ENCODE data around the gene RGL2.

DNA sequence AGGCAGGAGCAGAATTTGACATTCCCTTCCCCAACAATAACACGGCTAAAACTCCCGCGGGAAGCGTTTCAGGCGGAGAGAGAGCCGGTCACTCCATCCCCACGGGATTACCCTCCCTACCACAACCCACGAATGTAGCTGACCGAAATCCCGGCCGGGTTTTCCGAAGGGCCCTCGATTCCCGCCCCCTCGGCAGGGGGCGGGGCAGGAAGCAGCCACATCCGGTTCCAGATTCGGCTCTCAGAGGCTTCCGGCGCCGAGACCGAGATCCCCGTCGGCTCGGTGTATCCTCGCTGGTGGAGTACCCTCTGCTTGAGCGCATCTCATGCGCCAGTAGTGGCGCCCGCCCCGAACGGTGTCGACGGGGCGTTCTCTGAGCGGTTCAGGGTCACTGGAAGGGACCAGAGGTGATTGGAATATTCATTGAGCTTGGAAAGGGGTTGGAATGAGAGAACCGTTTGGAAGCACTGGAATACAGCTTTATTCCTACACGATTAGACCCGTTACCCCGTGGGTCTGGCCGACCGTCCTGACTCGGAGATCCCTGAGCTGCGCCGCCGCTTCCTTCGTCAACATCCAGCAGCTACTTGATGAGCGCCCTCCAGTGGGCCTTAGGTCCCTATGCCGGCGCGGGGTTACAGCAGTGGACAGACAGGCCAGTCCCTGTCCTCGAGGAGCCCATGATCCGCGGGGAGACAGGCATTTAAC is 649 bp upstream of the RGL2 start:
- no peak for TF ChIP-seq ZFX (IDR thresholded peaks at IDR 0.05; ENCODE audit: borderline replicate concordance)
- TF ChIP-seq, protein P1, sequence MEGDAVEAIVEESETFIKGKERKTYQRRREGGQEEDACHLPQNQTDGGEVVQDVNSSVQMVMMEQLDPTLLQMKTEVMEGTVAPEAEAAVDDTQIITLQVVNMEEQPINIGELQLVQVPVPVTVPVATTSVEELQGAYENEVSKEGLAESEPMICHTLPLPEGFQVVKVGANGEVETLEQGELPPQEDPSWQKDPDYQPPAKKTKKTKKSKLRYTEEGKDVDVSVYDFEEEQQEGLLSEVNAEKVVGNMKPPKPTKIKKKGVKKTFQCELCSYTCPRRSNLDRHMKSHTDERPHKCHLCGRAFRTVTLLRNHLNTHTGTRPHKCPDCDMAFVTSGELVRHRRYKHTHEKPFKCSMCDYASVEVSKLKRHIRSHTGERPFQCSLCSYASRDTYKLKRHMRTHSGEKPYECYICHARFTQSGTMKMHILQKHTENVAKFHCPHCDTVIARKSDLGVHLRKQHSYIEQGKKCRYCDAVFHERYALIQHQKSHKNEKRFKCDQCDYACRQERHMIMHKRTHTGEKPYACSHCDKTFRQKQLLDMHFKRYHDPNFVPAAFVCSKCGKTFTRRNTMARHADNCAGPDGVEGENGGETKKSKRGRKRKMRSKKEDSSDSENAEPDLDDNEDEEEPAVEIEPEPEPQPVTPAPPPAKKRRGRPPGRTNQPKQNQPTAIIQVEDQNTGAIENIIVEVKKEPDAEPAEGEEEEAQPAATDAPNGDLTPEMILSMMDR (IDR thresholded peaks at IDR 0.05) = peak; percentile 90
